SJSA1 (cell line): Measurements from ENCODE around the gene WDR5. TPM values are rescaled to one million over a fixed set of nuclear protein-coding genes. Genes with fewer than 3 reads are reported as not detected.

Source experiments
- DNase-seq, 2 experiments: peaks; one replicate each; pipeline ENCODE4 v3.0.0-alpha.2; 2015 to 2020; ENCODE audit warnings: low spot score in 2 of 2, low read depth in 1 of 2
- H3K27ac ChIP-seq: fragments of 250-450 bp; sonication (Bioruptor Pico); 2 replicates; pipeline ENCODE4 v1.5.1; 2020; ENCODE audit warnings: mild to moderate bottlenecking, moderate library complexity
- H3K27me3 ChIP-seq: fragments of 250-450 bp; sonication (Bioruptor Pico); replicated peaks from 2 replicates; pipeline ENCODE4 v1.5.1; 2020; ENCODE audit warnings: mild to moderate bottlenecking, moderate library complexity
- H3K36me3 ChIP-seq: fragments of 250-450 bp; sonication (Bioruptor Pico); 2 replicates; pipeline ENCODE4 v1.5.1; 2020; ENCODE audit warnings: mild to moderate bottlenecking
- H3K4me1 ChIP-seq: fragments of 250-450 bp; sonication (Bioruptor Pico); replicated peaks from 2 replicates; pipeline ENCODE4 v1.6.1; 2021; ENCODE audit warnings: mild to moderate bottlenecking
- H3K4me3 ChIP-seq: fragments of 250-450 bp; sonication (Bioruptor Pico); 2 replicates; pipeline ENCODE4 v1.5.1; 2020; ENCODE audit warnings: mild to moderate bottlenecking
- H3K9me3 ChIP-seq: fragments of 250-450 bp; sonication (Bioruptor Pico); replicated peaks from 2 replicates; pipeline ENCODE4 v1.5.1; 2020; ENCODE audit warnings: mild to moderate bottlenecking
- total RNA-seq: library from RNA; depleted of rRNA; stranded (reverse); fragments of >200 nt; shearing (Covaris generic); gene quantifications from 2 replicates; pipeline ENCODE4 v1.2.3, GENCODE V29; 2014

WDR5 gene
- total RNA-seq, 1 experiment from 2014 or later, result 26.7 TPM

DNA sequence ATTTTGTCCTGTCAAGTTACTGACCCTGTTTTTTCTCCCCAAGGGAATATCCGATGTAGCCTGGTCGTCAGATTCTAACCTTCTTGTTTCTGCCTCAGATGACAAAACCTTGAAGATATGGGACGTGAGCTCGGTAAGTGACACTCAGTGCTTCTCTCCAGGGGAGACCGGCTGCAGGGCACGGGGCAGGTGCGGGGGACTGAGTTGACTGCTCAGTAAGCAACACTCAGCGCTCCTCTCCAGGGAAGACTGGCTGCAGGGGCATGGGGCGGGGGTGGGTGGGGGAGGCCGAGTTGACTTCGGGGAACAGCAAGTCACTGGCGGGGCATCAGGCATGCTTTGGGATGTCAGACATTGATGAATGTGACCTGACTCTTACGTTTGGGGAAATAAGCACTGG is 6.0 kb downstream of the WDR5 start:
- Histone ChIP-seq H3K27me3 (no peaks in the 10 kb centered on the region), H3K36me3 (peaks cover 69% of the 10 kb centered on the region), H3K4me1 (peaks cover 5% of the 10 kb centered on the region), H3K27ac (no peak overlapping the region), H3K9me3 (no peaks in the 10 kb centered on the region), H3K4me3 (no peak overlapping the region)
- DNase-seq, result no peak

DNA sequence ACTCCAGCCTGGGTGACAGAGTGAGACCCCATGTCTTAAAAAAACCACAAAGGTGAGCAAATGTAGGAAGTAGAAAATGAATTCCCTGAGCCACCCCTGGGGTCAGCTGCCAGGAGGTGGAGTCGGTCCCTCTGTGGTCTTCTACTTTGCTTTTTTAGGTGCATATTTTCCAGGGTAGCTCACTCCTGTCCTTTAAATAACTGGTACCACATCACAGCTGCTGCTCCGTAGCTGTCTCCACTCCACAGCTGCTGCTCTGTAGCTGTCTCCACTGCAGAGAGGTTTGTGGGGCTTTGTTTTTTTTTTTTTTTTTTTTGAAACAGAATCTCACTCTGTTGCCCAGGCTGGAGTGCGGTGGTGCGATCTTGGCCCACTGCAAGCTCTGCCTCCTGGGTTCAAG is 8.9 kb downstream of the WDR5 start:
- Histone ChIP-seq H3K27ac (no peak overlapping the region), H3K4me1 (no peaks in the 10 kb centered on the region), H3K4me3 (no peak overlapping the region), H3K27me3 (no peaks in the 10 kb centered on the region), H3K9me3 (no peaks in the 10 kb centered on the region), H3K36me3 (peaks cover 72% of the 10 kb centered on the region)
- no peak for DNase-seq

- no peaks in the 10 kb centered on the region for H3K4me1 ChIP-seq
- H3K27ac ChIP-seq, result no peak overlapping the region
- no peaks in the 10 kb centered on the region for H3K27me3 ChIP-seq
- no peak for DNase-seq
- H3K9me3 ChIP-seq, result no peaks in the 10 kb centered on the region
- H3K4me3 ChIP-seq, result no peak overlapping the region
- peaks cover 72% of the 10 kb centered on the region for H3K36me3 ChIP-seq
Observed at GRCh38 chr9:134145262-134145661, 9.4 kb downstream of the WDR5 start.

DNA sequence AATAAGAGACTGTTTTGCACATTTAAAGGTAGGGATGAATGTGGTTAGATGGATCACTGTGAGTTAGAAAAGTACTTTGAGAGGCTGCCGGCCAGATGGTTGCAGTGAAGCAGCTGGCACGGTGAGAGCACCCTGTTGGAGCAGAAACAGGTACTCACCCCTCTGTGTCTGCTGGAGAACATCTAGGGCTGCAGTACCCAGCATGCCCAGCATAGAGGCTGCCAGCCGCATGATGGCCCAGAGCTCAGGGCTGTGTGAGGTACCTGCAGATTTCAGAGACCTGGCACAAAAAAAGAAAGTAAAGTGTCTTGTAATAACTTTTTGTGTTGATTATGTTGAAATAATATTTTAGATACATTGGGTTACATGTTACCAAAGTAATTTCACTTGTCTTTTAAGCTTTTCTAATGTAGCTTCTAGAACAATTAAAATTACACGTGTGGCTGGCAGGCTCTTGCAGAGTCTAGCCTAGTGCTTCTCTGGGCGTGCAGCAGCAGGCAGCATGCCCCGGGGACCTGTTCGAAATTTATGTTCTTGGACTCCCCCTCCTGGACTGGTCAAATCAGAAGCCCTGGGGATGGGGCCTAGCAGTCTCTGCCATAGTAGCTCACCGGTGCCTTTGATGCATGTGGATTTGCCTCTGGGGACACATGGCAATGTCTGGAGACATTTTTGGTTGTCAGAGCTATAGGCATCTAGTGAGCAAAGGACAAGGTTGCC is 11.1 kb downstream of the WDR5 start:
- Histone ChIP-seq H3K4me1 (no peaks in the 10 kb centered on the region), H3K27me3 (no peaks in the 10 kb centered on the region), H3K36me3 (peaks cover 73% of the 10 kb centered on the region), H3K27ac (no peak overlapping the region), H3K4me3 (no peak overlapping the region), H3K9me3 (no peaks in the 10 kb centered on the region)
- DNase-seq, result no peak

DNA sequence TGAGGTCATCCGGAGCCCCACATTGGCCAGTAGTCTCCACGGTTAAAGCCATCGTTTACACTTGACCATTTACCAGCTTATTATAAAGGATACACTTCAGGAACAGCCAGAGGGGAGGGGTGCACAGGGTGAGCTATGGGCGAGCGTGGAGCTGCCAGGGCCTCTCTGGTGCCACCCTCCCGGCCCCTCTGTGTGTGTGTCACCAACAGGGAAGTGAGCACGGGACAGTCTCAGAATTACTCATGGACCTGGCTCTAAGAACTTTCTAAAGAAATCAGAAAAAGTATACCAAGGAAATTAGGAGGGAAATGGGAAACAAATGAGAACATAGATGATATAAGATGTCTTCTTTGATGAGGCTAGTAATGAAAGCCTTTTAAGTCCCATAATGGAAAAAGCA is 13.5 kb downstream of the WDR5 start:
- Histone ChIP-seq H3K9me3 (no peaks in the 10 kb centered on the region), H3K27me3 (no peaks in the 10 kb centered on the region), H3K4me1 (no peaks in the 10 kb centered on the region), H3K36me3 (peaks cover 84% of the 10 kb centered on the region), H3K27ac (no peak overlapping the region), H3K4me3 (no peak overlapping the region)
- DNase-seq, result no peak

GRCh38 chr9:134150557-134151214 is 14.8 kb downstream of the WDR5 start:
- no peaks in the 10 kb centered on the region for H3K27me3 ChIP-seq
- no peak overlapping the region for H3K4me3 ChIP-seq
- H3K9me3 ChIP-seq, result no peaks in the 10 kb centered on the region
- H3K27ac ChIP-seq, result no peak overlapping the region
- H3K4me1 ChIP-seq, result no peaks in the 10 kb centered on the region
- no peak for DNase-seq
- peaks cover 88% of the 10 kb centered on the region for H3K36me3 ChIP-seq

DNA sequence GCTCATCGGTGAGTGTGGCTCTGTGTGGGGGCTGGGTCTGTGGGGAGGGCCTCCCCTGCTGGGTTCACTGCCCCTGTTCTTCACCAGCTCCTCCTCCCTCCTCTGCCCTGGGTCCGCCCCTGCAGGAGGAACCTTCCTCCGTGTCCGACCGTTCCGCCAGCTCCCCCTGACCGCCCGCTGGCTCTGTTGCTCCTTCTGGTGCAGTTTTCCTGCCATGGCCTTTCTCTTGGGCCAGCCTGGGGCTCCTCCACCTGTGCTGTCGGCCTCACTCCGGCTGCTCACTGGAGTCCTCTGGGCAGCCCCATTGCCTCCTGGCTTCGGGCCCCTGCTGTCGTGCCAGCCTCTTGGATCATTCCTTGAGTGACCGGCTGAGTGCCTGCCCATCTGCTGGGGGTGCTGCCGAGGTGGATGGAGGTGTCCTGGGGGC is 16.2 kb downstream of the WDR5 start:
- no peak overlapping the region for H3K27ac ChIP-seq
- H3K27me3 ChIP-seq, result no peaks in the 10 kb centered on the region
- H3K4me3 ChIP-seq, result no peak overlapping the region
- no peaks in the 10 kb centered on the region for H3K9me3 ChIP-seq
- no peak for DNase-seq
- H3K36me3 ChIP-seq, result peaks cover 93% of the 10 kb centered on the region
- no peaks in the 10 kb centered on the region for H3K4me1 ChIP-seq

DNA sequence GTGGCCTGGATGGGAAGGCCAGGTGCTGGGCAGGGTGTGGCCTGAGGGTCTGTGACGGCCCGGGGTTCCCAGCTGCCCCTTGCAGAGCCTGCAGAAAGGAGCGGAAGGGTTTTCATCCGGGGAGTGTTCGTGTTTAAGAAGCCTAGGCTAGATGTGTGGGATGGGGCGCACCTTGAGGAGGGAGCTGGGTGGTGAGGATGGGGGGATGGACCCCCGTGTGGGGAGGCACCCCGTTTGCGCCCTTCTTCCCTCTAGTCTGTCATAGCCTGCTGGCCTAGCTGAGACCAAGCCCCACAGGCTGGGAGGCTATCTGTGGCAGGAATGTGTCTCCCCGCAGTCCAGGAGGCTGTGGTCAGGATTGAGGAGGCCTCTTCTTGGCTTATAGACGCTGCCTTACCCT is 16.6 kb downstream of the WDR5 start:
- H3K4me1 ChIP-seq, result no peaks in the 10 kb centered on the region
- H3K9me3 ChIP-seq, result no peaks in the 10 kb centered on the region
- H3K27me3 ChIP-seq, result no peaks in the 10 kb centered on the region
- DNase-seq, result no peak
- no peak overlapping the region for H3K4me3 ChIP-seq
- H3K36me3 ChIP-seq, result peaks cover 94% of the 10 kb centered on the region
- no peak overlapping the region for H3K27ac ChIP-seq

GRCh38 chr9:134153450-134153849 is 17.6 kb downstream of the WDR5 start:
- Histone ChIP-seq H3K27me3 (no peaks in the 10 kb centered on the region), H3K4me3 (no peak overlapping the region), H3K36me3 (peaks cover 100% of the 10 kb centered on the region), H3K9me3 (no peaks in the 10 kb centered on the region), H3K4me1 (no peaks in the 10 kb centered on the region), H3K27ac (no peak overlapping the region)
- no peak for DNase-seq

GRCh38 chr9:134154262-134154701 is 18.4 kb downstream of the WDR5 start:
- Histone ChIP-seq H3K27ac (no peak overlapping the region), H3K36me3 (peaks cover 95% of the 10 kb centered on the region)

DNA sequence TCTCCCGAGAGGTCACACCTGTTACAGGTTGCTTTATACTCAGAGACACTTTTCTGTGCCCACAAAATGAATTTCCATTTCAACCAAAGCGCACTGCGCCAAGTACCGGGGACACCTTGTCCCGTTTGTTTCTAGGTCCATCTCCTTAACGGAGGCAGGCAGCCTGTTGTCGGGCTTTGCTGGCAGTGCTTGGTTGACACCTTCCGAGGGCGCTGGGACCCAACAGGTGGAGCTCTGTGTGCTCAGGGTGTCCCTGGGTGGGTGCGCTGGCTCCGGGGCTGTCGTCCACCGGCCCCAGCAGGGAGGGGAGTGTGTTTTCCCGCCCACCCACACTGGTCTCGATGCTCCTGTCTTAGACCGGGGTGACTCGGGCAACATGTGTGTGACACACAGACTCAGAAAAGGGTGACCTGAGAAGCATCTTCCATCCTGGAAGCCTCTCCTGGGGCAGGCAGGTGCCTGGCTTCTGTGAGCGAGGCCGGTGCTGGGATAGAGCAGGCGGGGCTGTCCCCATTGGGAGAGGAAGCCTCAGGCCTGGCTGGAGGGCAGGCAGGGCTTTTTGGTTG is 20.0 kb downstream of the WDR5 start:
- no peaks in the 10 kb centered on the region for H3K9me3 ChIP-seq
- no peak for DNase-seq
- no peaks in the 10 kb centered on the region for H3K4me1 ChIP-seq
- H3K27ac ChIP-seq, result no peak overlapping the region
- H3K4me3 ChIP-seq, result no peak overlapping the region
- peaks cover 79% of the 10 kb centered on the region for H3K36me3 ChIP-seq
- H3K27me3 ChIP-seq, result no peaks in the 10 kb centered on the region

More at GRCh38 chr9:134154262-134154701, 18.4 kb downstream of the WDR5 start:
- Histone ChIP-seq H3K27me3 (no peaks in the 10 kb centered on the region), H3K4me1 (no peaks in the 10 kb centered on the region), H3K9me3 (no peaks in the 10 kb centered on the region), H3K4me3 (no peak overlapping the region)
- no peak for DNase-seq

- Histone ChIP-seq H3K4me1 (0 out of 2 replicates have a peak, but pooled peaks cover 2% of the 10 kb centered on the region), H3K27ac (no peak overlapping the region), H3K4me3 (no peak overlapping the region), H3K9me3 (no peaks in the 10 kb centered on the region), H3K36me3 (peaks cover 70% of the 10 kb centered on the region), H3K27me3 (no peaks in the 10 kb centered on the region)
- no peak for DNase-seq
Observed at GRCh38 chr9:134156564-134157377, 20.9 kb downstream of the WDR5 start.

DNA sequence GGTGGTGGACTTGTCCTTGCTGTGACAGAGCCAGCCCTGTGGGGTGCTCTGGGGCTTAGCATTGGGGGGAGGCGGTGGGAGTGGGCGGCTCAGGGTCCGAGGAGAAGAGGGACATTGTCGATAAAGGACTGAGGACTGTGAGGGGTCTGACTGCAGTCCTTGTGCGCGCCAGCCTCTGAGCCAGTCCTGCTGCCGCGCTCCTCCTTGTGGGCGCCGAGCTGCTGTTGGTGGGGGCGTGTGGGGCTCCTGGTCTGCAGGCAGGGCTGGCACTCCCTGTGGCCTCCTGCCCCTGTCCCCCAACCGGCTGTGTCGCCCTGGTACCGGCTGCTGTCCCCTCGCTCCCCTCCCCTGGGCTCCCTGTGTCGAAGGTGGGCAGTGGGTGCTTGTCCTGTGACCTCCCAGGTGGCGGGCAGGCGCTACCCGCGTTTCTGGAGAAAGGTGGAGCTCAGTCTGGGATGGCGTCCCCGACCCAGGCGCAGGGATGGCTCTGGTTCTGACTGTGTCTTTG is 21.6 kb downstream of the WDR5 start:
- H3K27me3 ChIP-seq, result no peaks in the 10 kb centered on the region
- H3K9me3 ChIP-seq, result no peaks in the 10 kb centered on the region
- 0 out of 2 replicates have a peak, but pooled peaks cover 5% of the 10 kb centered on the region for H3K4me1 ChIP-seq
- no peak for DNase-seq
- no peak overlapping the region for H3K4me3 ChIP-seq
- H3K36me3 ChIP-seq, result peaks cover 63% of the 10 kb centered on the region
- H3K27ac ChIP-seq, result no peak overlapping the region
